Measurements from ENCODE around the gene GRM3. TPM values are rescaled to one million over a fixed set of nuclear protein-coding genes. Genes with fewer than 3 reads are reported as not detected.
A peak's percentile ranks its signal among the peaks of the same experiment; 100 is the strongest.

GRM3 gene
- total RNA-seq, 3 donors from 2014 or later, result not detected

GRCh38 chr7:86863452-86863851 lies 219.7 kb downstream of the GRM3 start:
- no peak overlapping the region for H3K4me3 ChIP-seq
- H3K36me3 ChIP-seq (ENCODE audit: low read depth), result no peaks in the 10 kb centered on the region
- no peak for TF ChIP-seq CTCF (IDR thresholded peaks at IDR 0.05)
- DNase-seq, result no peak
- no peak for ATAC-seq
- H3K9me3 ChIP-seq, result no peaks in the 10 kb centered on the region
- no peaks in the 10 kb centered on the region for H3K4me1 ChIP-seq (ENCODE audit: low read depth)
- intact Hi-C loops (cut with DNase I, micrococcal nuclease), result no loop called here

GRCh38 chr7:86867163-86867762 lies 223.6 kb downstream of the GRM3 start:
- no peak for DNase-seq
- Histone ChIP-seq H3K4me1 (ENCODE audit: low read depth) (no peaks in the 10 kb centered on the region), H3K9me3 (no peaks in the 10 kb centered on the region), H3K36me3 (ENCODE audit: low read depth) (no peaks in the 10 kb centered on the region), H3K4me3 (no peak overlapping the region)
- ATAC-seq, result no peak
- no peak for TF ChIP-seq CTCF (IDR thresholded peaks at IDR 0.05)
- intact Hi-C loops (cut with DNase I, micrococcal nuclease), result no loop called here

- DNase-seq, result no peak
Measured at GRCh38 chr7:86876146-86876545, 232.4 kb downstream of the GRM3 start.

GRCh38 chr7:86884152-86884551 lies 240.4 kb downstream of the GRM3 start:
- Histone ChIP-seq H3K4me1 (ENCODE audit: low read depth) (no peaks in the 10 kb centered on the region), H3K4me3 (no peak overlapping the region), H3K9me3 (no peaks in the 10 kb centered on the region), H3K36me3 (ENCODE audit: low read depth) (no peaks in the 10 kb centered on the region)
- peak; percentile 95 for ATAC-seq
- TF ChIP-seq CTCF (IDR thresholded peaks at IDR 0.05), result no peak
- peak in 1 of 3 donors; percentile 26 for DNase-seq
- intact Hi-C loops (cut with DNase I, micrococcal nuclease), result no loop called here

More at GRCh38 chr7:86876146-86876545, 232.4 kb downstream of the GRM3 start:
- Histone ChIP-seq H3K4me3 (no peak overlapping the region), H3K4me1 (ENCODE audit: low read depth) (no peaks in the 10 kb centered on the region), H3K36me3 (ENCODE audit: low read depth) (no peaks in the 10 kb centered on the region), H3K9me3 (no peaks in the 10 kb centered on the region)
- no peak for TF ChIP-seq CTCF (IDR thresholded peaks at IDR 0.05)
- intact Hi-C loops (cut with DNase I, micrococcal nuclease), result no loop called here
- no peak for ATAC-seq

GRCh38 chr7:86889501-86889900 lies 245.8 kb downstream of the GRM3 start:
- intact Hi-C loops (cut with DNase I, micrococcal nuclease), result no loop called here
- ATAC-seq, result no peak
- Histone ChIP-seq H3K36me3 (ENCODE audit: low read depth) (no peaks in the 10 kb centered on the region), H3K4me3 (no peak overlapping the region), H3K9me3 (no peaks in the 10 kb centered on the region), H3K4me1 (ENCODE audit: low read depth) (no peaks in the 10 kb centered on the region)
- DNase-seq, result no peak
- TF ChIP-seq CTCF (IDR thresholded peaks at IDR 0.05), result no peak

GRCh38 chr7:86898171-86898570 lies 254.5 kb downstream of the GRM3 start:
- no peaks in the 10 kb centered on the region for H3K9me3 ChIP-seq
- DNase-seq, result no peak
- no peaks in the 10 kb centered on the region for H3K4me1 ChIP-seq (ENCODE audit: low read depth)
- ATAC-seq, result no peak
- no peak for TF ChIP-seq CTCF (IDR thresholded peaks at IDR 0.05)
- intact Hi-C loops (cut with DNase I, micrococcal nuclease), result no loop called here
- no peaks in the 10 kb centered on the region for H3K36me3 ChIP-seq (ENCODE audit: low read depth)
- H3K4me3 ChIP-seq, result no peak overlapping the region

Measured in mucosa of descending colon (tissue), 3 donors.